BJ (cell line): ENCODE data around the gene MPZL2. TPM values are rescaled to one million over a fixed set of nuclear protein-coding genes. Genes with fewer than 3 reads are reported as not detected.
"Not testable (repeated sequence)": the region's sequence is repeated elsewhere in the genome, so short reads cannot be mapped to it uniquely, and the experiment has no call there.

Source experiments
- CTCF ChIA-PET: fragments of 350-600 bp; formaldehyde crosslinking; extraction: SDS; loops from one replicate; lab custom pipeline; 2021; ENCODE audit warnings: antibody characterized with exemption, inconsistent platforms; lab: Yijun Ruan, JAX
- POLR2A ChIA-PET: fragments of 300-600 bp; sonication (Branson Sonifier 250); formaldehyde crosslinking; extraction: SDS; loops from one replicate; lab custom pipeline; 2021; ENCODE audit warnings: antibody characterized with exemption; lab: Charles Lee
- DNase-seq: peaks from one replicate; pipeline ENCODE4 v3.0.0-alpha.2; 2011; ENCODE audit warnings: low read depth
- H3K27me3 ChIP-seq: 2 replicates; pipeline ENCODE4 v1.6.0; 2011; ENCODE audit warnings: low read length; ENCODE audit not compliant: control insufficient read depth, insufficient read depth
- H3K36me3 ChIP-seq: 2 replicates; pipeline ENCODE4 v1.5.1; 2011; ENCODE audit warnings: low read length; ENCODE audit not compliant: control insufficient read depth, insufficient read depth
- H3K4me3 ChIP-seq: 2 replicates; pipeline ENCODE4 v1.5.1; 2011; ENCODE audit warnings: low read depth, mild to moderate bottlenecking, control low read depth, low read length
- CTCF ChIP-seq: IDR thresholded peaks from 2 replicates; pipeline ENCODE4 v1.5.1; 2011; ENCODE audit warnings: low read depth, mild to moderate bottlenecking, control low read depth, inconsistent platforms, low read length, moderate library complexity; ENCODE audit not compliant: insufficient read depth
- polyA plus RNA-seq: library from polyadenylated mRNA; depleted of rRNA; stranded (reverse); fragments of >200 nt; gene quantifications from 2 replicates; pipeline ENCODE4 v1.2.3, GENCODE V29; 2011

Gene MPZL2
- polyA plus RNA-seq, 1 experiment, result not detected

- ChIA-PET POLR2A (interaction anchor here (0.5 kb wide), 1 partner anchor 27 kb away, joined by 4 read pairs; no protein-coding TSS in a partner anchor), CTCF (interaction anchor here (1.0 kb wide), 1 partner anchor 11 kb away, joined by 4 read pairs; no protein-coding TSS in a partner anchor)
- Histone ChIP-seq H3K4me3 (no peak overlapping the region), H3K27me3 (peaks cover 9% of the 10 kb centered on the region), H3K36me3 (no peaks in the 10 kb centered on the region)
- no peak for DNase-seq
- no peak for TF ChIP-seq CTCF
Observed at GRCh38 chr11:118310781-118311485, 46.8 kb upstream of the MPZL2 start.

- peaks cover 7% of the 10 kb centered on the region for H3K27me3 ChIP-seq
- no peaks in the 10 kb centered on the region for H3K36me3 ChIP-seq
- ChIA-PET CTCF (no interaction called here), POLR2A (no interaction called here)
- no peak overlapping the region for H3K4me3 ChIP-seq
- DNase-seq, result no peak
- TF ChIP-seq CTCF, result no peak
Observed at GRCh38 chr11:118310271-118310670, 46.2 kb upstream of the MPZL2 start.

- H3K27me3 ChIP-seq, H3K36me3 ChIP-seq, POLR2A ChIA-PET, DNase-seq, H3K4me3 ChIP-seq: not testable (repeated sequence)
- CTCF ChIA-PET, result interaction anchor here (1.2 kb wide), 1 partner anchor 14 kb away, joined by 4 read pairs; no protein-coding TSS in a partner anchor
Observed at GRCh38 chr11:118308995-118309528, 45.0 kb upstream of the MPZL2 start.

- DNase-seq, result no peak
- no peak for TF ChIP-seq CTCF
Observed at GRCh38 chr11:118306556-118306955, 42.5 kb upstream of the MPZL2 start.

GRCh38 chr11:118305726-118306125 lies 41.6 kb upstream of the MPZL2 start:
- no peaks in the 10 kb centered on the region for H3K36me3 ChIP-seq
- POLR2A ChIA-PET, result no interaction called here
- TF ChIP-seq CTCF, result no peak
- DNase-seq, result no peak
- CTCF ChIA-PET, result interaction anchor here (0.6 to 0.7 kb wide), 2 partner anchors 9 to 137 kb away, joined by 3 read pairs; no protein-coding TSS in a partner anchor
- no peak overlapping the region for H3K4me3 ChIP-seq
- no peaks in the 10 kb centered on the region; the same call in 1 of the 2 replicates for H3K27me3 ChIP-seq

More at GRCh38 chr11:118306556-118306955, 42.5 kb upstream of the MPZL2 start:
- H3K36me3 ChIP-seq, result no peaks in the 10 kb centered on the region
- no peak overlapping the region for H3K4me3 ChIP-seq
- ChIA-PET CTCF (interaction anchor here (0.7 kb wide), 1 partner anchor 10 kb away, joined by 3 read pairs; no protein-coding TSS in a partner anchor), POLR2A (no interaction called here)
- peaks cover 1% of the 10 kb centered on the region; the same call in 1 of the 2 replicates for H3K27me3 ChIP-seq
